ENCODE data around the gene PDE10A. TPM values are rescaled to one million over a fixed set of nuclear protein-coding genes. Genes with fewer than 3 reads are reported as not detected.

PDE10A gene
- total RNA-seq, 1 donor from 2014 or later, result 6.0 TPM

- no peaks in the 10 kb centered on the region for H3K4me1 ChIP-seq
- H3K27ac ChIP-seq, result no peak overlapping the region
- peaks cover 3% of the 10 kb centered on the region for H3K27me3 ChIP-seq
- DNase-seq (no peak), ATAC-seq (no peak)
- H3K9me3 ChIP-seq, result no peaks in the 10 kb centered on the region
- H3K36me3 ChIP-seq, result no peaks in the 10 kb centered on the region
- no peak for TF ChIP-seq CTCF (IDR thresholded peaks at IDR 0.05)
- intact Hi-C loops (cut with DNase I), result no loop called here
- no peak overlapping the region for H3K4me3 ChIP-seq
These were observed 22.3 kb upstream of the PDE10A start for GRCh38 chr6:165685302-165685701.

- no peak for ATAC-seq
- no peak for TF ChIP-seq CTCF (IDR thresholded peaks at IDR 0.05)
- intact Hi-C loops (cut with DNase I), result no loop called here
- no peak overlapping the region for H3K4me3 ChIP-seq
- H3K9me3 ChIP-seq, result no peaks in the 10 kb centered on the region
- no peaks in the 10 kb centered on the region for H3K4me1 ChIP-seq
- H3K27me3 ChIP-seq, result peaks cover 3% of the 10 kb centered on the region
- no peak overlapping the region for H3K27ac ChIP-seq
- no peak for DNase-seq
- H3K36me3 ChIP-seq, result no peaks in the 10 kb centered on the region
These were observed 21.3 kb upstream of the PDE10A start for GRCh38 chr6:165684333-165684732.

- Histone ChIP-seq H3K27ac (no peak overlapping the region), H3K4me1 (no peaks in the 10 kb centered on the region), H3K4me3 (no peak overlapping the region), H3K9me3 (no peaks in the 10 kb centered on the region), H3K27me3 (peaks cover 3% of the 10 kb centered on the region), H3K36me3 (no peaks in the 10 kb centered on the region)
- TF ChIP-seq CTCF (IDR thresholded peaks at IDR 0.05), result no peak
- intact Hi-C loops (cut with DNase I), result no loop called here
- DNase-seq, result no peak
- no peak for ATAC-seq
These were observed 17.9 kb upstream of the PDE10A start for GRCh38 chr6:165680975-165681374.

- Histone ChIP-seq H3K27me3 (peaks cover 3% of the 10 kb centered on the region), H3K4me1 (no peaks in the 10 kb centered on the region), H3K4me3 (no peak overlapping the region), H3K9me3 (no peaks in the 10 kb centered on the region), H3K36me3 (no peaks in the 10 kb centered on the region), H3K27ac (no peak overlapping the region)
- no peak for TF ChIP-seq CTCF (IDR thresholded peaks at IDR 0.05)
- intact Hi-C loops (cut with DNase I), result no loop called here
- no peak for DNase-seq
- ATAC-seq, result peak; percentile 72
These were observed 16.3 kb upstream of the PDE10A start for GRCh38 chr6:165679326-165679725.

GRCh38 chr6:165678904-165679303 lies 15.9 kb upstream of the PDE10A start:
- no peak for TF ChIP-seq CTCF (IDR thresholded peaks at IDR 0.05)
- DNase-seq, result no peak
- Histone ChIP-seq H3K9me3 (no peaks in the 10 kb centered on the region), H3K27ac (no peak overlapping the region), H3K4me3 (no peak overlapping the region), H3K4me1 (no peaks in the 10 kb centered on the region), H3K27me3 (peaks cover 3% of the 10 kb centered on the region), H3K36me3 (no peaks in the 10 kb centered on the region)
- no peak for ATAC-seq
- intact Hi-C loops (cut with DNase I), result no loop called here

GRCh38 chr6:165678429-165678828 lies 15.4 kb upstream of the PDE10A start:
- no peak for ATAC-seq
- no peak overlapping the region for H3K4me3 ChIP-seq
- H3K9me3 ChIP-seq, result no peaks in the 10 kb centered on the region

More at GRCh38 chr6:165678429-165678828, 15.4 kb upstream of the PDE10A start:
- H3K4me1 ChIP-seq, result no peaks in the 10 kb centered on the region
- H3K27ac ChIP-seq, result no peak overlapping the region
- intact Hi-C loops (cut with DNase I), result no loop called here
- peaks cover 3% of the 10 kb centered on the region for H3K27me3 ChIP-seq
- TF ChIP-seq CTCF (IDR thresholded peaks at IDR 0.05), result no peak
- no peak for DNase-seq
- no peaks in the 10 kb centered on the region for H3K36me3 ChIP-seq

Measured in upper lobe of right lung (tissue), 1 donor.